H9 (cell line): ENCODE results near the gene INTS1. TPM values are rescaled to one million over a fixed set of nuclear protein-coding genes. Genes with fewer than 3 reads are reported as not detected.
A peak's percentile ranks its signal among the peaks of the same experiment; 100 is the strongest.

Source experiments
- DNase-seq: peaks from one replicate; pipeline ENCODE4 v3.0.0-alpha.2; 2017
- H2AFZ ChIP-seq: one replicate; pipeline ENCODE4 v1.6.1; 2013; ENCODE audit warnings: mild to moderate bottlenecking, low read length, control low read depth, moderate library complexity
- H2AK5ac ChIP-seq: 2 replicates; pipeline ENCODE4 v1.6.1; 2013; ENCODE audit warnings: low read length, control low read depth, mixed read lengths; ENCODE audit not compliant: insufficient read length
- H2BK120ac ChIP-seq: one replicate; pipeline ENCODE4 v1.6.1; 2013; ENCODE audit warnings: low read depth, mild to moderate bottlenecking, low read length, control low read depth, inconsistent platforms; ENCODE audit not compliant: poor library complexity, severe bottlenecking
- H2BK12ac ChIP-seq: 2 replicates; pipeline ENCODE4 v1.6.1; 2013; ENCODE audit warnings: low read length, control low read depth, mixed read lengths, low read depth; ENCODE audit not compliant: insufficient read length
- H2BK15ac ChIP-seq: 2 replicates; pipeline ENCODE4 v1.6.1; 2013; ENCODE audit warnings: low read depth, low read length, control low read depth
- H2BK20ac ChIP-seq: one replicate; pipeline ENCODE4 v1.6.1; 2013; ENCODE audit warnings: low read depth, mild to moderate bottlenecking, low read length, control low read depth, inconsistent platforms; ENCODE audit not compliant: poor library complexity, severe bottlenecking
- H2BK5ac ChIP-seq: 2 replicates; pipeline ENCODE4 v1.6.1; 2013; ENCODE audit warnings: low read length, control low read depth, mixed read lengths; ENCODE audit not compliant: insufficient read length
- H3K14ac ChIP-seq: 2 replicates; pipeline ENCODE4 v1.6.1; 2013; ENCODE audit warnings: low read length, control low read depth; ENCODE audit not compliant: insufficient read depth
- H3K18ac ChIP-seq: 2 replicates; pipeline ENCODE4 v1.6.1; 2013; ENCODE audit warnings: low read depth, mild to moderate bottlenecking, mixed read lengths, low read length, control low read depth; ENCODE audit not compliant: insufficient read length
- H3K23ac ChIP-seq: 2 replicates; pipeline ENCODE4 v1.6.1; 2013; ENCODE audit warnings: low read length, control low read depth, mixed read lengths, low read depth; ENCODE audit not compliant: insufficient read length
- H3K23me2 ChIP-seq: 2 replicates; pipeline ENCODE4 v1.6.1; 2013; ENCODE audit warnings: low read depth, mild to moderate bottlenecking, mixed read lengths, low read length, control low read depth; ENCODE audit not compliant: insufficient read length, poor library complexity, severe bottlenecking
- H3K27ac ChIP-seq: 2 replicates; pipeline ENCODE4 v1.5.1; 2013; ENCODE audit warnings: low read length, control low read depth, mixed read lengths, low read depth; ENCODE audit not compliant: insufficient read length
- H3K27me3 ChIP-seq: 2 replicates; pipeline ENCODE4 v1.6.1; 2013; ENCODE audit warnings: low read length, control low read depth, inconsistent platforms; ENCODE audit not compliant: insufficient read depth
- H3K4ac ChIP-seq: 2 replicates; pipeline ENCODE4 v1.6.1; 2013; ENCODE audit warnings: low read depth, mild to moderate bottlenecking, control low read depth, inconsistent platforms, low read length, moderate library complexity
- H3K4me1 ChIP-seq: 2 replicates; pipeline ENCODE4 v1.6.1; 2013; ENCODE audit warnings: low read length, control low read depth, inconsistent platforms; ENCODE audit not compliant: insufficient read depth
- H3K4me2 ChIP-seq: 2 replicates; pipeline ENCODE4 v1.6.1; 2013; ENCODE audit warnings: low read length, control low read depth, mixed read lengths; ENCODE audit not compliant: insufficient read length, insufficient read depth
- H3K56ac ChIP-seq: 2 replicates; pipeline ENCODE4 v1.6.1; 2013; ENCODE audit warnings: low read depth, mild to moderate bottlenecking, mixed read lengths, low read length, control low read depth; ENCODE audit not compliant: insufficient read length
- H3K79me1 ChIP-seq: 2 replicates; pipeline ENCODE4 v1.6.1; 2013; ENCODE audit warnings: low read depth, mild to moderate bottlenecking, moderate library complexity, low read length, control low read depth, inconsistent platforms; ENCODE audit not compliant: insufficient read depth, poor library complexity, severe bottlenecking
- H3K79me2 ChIP-seq: 2 replicates; pipeline ENCODE4 v1.6.1; 2013; ENCODE audit warnings: low read length, control low read depth, inconsistent platforms; ENCODE audit not compliant: insufficient read depth
- H3K9ac ChIP-seq: 2 replicates; pipeline ENCODE4 v1.6.1; 2013; ENCODE audit warnings: low read length, control low read depth, mixed read lengths; ENCODE audit not compliant: insufficient read length; ENCODE audit errors: extremely low read depth
- H3K9me3 ChIP-seq: one replicate; pipeline ENCODE4 v1.6.1; 2013; ENCODE audit warnings: low read depth, low read length, inconsistent platforms; ENCODE audit not compliant: control insufficient read depth
- H3T11ph ChIP-seq: one replicate; pipeline ENCODE4 v1.6.1; 2013; ENCODE audit warnings: mild to moderate bottlenecking, low read length, control low read depth, inconsistent platforms
- H4K20me1 ChIP-seq: one replicate; pipeline ENCODE4 v1.6.1; 2013; ENCODE audit not compliant: control insufficient read depth, insufficient read length, insufficient read depth
- H4K5ac ChIP-seq: 2 replicates; pipeline ENCODE4 v1.6.1; 2013; ENCODE audit warnings: low read depth, mild to moderate bottlenecking, mixed read lengths, low read length, control low read depth; ENCODE audit not compliant: insufficient read length
- H4K8ac ChIP-seq: replicated peaks from 2 replicates; pipeline ENCODE4 v1.6.1; 2013; ENCODE audit warnings: low read length, control low read depth, mixed read lengths, low read depth; ENCODE audit not compliant: insufficient read length
- H4K91ac ChIP-seq: 2 replicates; pipeline ENCODE4 v1.6.1; 2013; ENCODE audit warnings: low read depth, mild to moderate bottlenecking, moderate library complexity, mixed read lengths, low read length, control low read depth; ENCODE audit not compliant: insufficient read length
- H3K27ac Mint-ChIP-seq, 3 experiments: 2 replicates in 2 of 3; 3 replicates in 1 of 3; pipeline ENCODE4 v1.8.0; 2020 to 2021; ENCODE audit warnings: mixed read lengths in 3 of 3, mild to moderate bottlenecking in 1 of 3, moderate library complexity in 1 of 3
- H3K27me3 Mint-ChIP-seq: 2 replicates; pipeline ENCODE4 v1.8.0; 2021; ENCODE audit warnings: low read depth, mild to moderate bottlenecking, moderate library complexity, mixed read lengths
- H3K36me3 Mint-ChIP-seq, 3 experiments: 2 replicates in 2 of 3; 3 replicates in 1 of 3; pipeline ENCODE4 v1.8.0; 2020 to 2021; ENCODE audit warnings: low read depth in 3 of 3, mixed read lengths in 3 of 3; ENCODE audit not compliant: insufficient read depth in 1 of 3
- H3K4me1 Mint-ChIP-seq, 2 experiments: 2 replicates each; pipeline ENCODE4 v1.8.0; 2020; ENCODE audit warnings: mixed read lengths in 2 of 2
- H3K4me3 Mint-ChIP-seq, 2 experiments: 2 replicates in 1 of 2; 3 replicates in 1 of 2; pipeline ENCODE4 v1.8.0; 2020 to 2021; ENCODE audit warnings: mild to moderate bottlenecking in 2 of 2, mixed read lengths in 2 of 2, moderate library complexity in 1 of 2
- H3K9me3 Mint-ChIP-seq, 2 experiments: 2 replicates in 1 of 2; 3 replicates in 1 of 2; pipeline ENCODE4 v1.8.0; 2020; ENCODE audit warnings: mild to moderate bottlenecking in 2 of 2, mixed read lengths in 2 of 2, moderate library complexity in 1 of 2
- WGBS: extraction: QIAGEN DNeasy Blood & Tissue Kit; methylation state at CpG from one replicate; pipeline ENCODE4 v1.1.7; 2013; ENCODE audit warnings: missing lambda C conversion rate, low lambda C conversion rate, mixed read lengths; ENCODE audit not compliant: insufficient read length; ENCODE audit errors: extremely low coverage; 5-methylcytosine and 5-hydroxymethylcytosine counted together
- total RNA-seq: library from RNA; stranded (reverse); gene quantifications from 2 replicates; pipeline ENCODE4 v1.2.1, GENCODE V29; 2021
- TF ChIP-seq, protein P1 (sequence below): fragments of 200-600 bp; sonication (generic); conservative IDR thresholded peaks from 3 replicates; pipeline ENCODE4 v1.8.0; 2021; ENCODE audit warnings: antibody characterized with exemption, mild to moderate bottlenecking

INTS1 gene
- total RNA-seq, 1 experiment from 2014 or later, result 133 TPM

DNA sequence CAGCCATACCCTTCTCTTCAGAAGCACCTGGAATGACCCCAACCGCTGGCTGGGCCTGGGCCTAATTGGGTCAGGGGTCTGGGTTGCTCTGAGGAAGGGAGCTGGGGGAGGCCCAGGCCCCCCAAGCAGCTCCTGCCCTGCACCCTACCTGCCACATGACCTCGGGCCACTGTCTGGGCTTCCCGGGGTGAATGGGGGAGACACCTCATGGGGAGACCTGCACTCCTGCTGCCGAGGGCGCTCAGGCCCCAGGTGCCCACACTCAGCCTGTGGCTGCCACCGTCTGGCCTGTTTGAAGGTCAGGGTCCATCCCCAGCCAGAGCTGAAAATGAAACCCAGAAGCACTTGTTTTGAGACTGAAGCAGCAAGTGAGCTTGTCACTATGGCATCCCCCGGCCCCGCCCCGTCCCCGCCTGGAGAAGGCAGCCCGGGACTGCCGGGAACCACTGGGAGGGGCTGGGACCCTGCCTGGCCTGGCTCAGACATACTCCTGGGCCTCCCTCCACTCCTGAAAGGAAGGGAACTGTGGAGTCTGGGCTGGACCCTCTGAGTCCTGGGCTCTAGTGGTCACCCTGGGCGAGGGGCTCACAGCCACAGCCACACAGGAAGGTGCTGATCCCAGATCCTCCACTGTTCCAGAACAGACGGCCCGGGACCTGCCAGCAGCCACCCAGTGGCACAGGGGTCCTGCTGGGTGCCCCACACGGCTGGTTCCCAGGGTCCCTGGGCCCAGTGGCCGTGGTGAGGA is 37.5 kb downstream of the INTS1 start:
- Histone ChIP-seq H2BK12ac (no peak overlapping the region), H4K20me1 (no peaks in the 10 kb centered on the region), H3K9me3 (no peaks in the 10 kb centered on the region), H4K8ac (no peak overlapping the region), H3K27ac (no peak overlapping the region), H3K23me2 (no peaks in the 10 kb centered on the region), H2AK5ac (no peak overlapping the region), H4K91ac (no peak overlapping the region), H2BK20ac (no peak overlapping the region), H2BK120ac (no peak overlapping the region), H3T11ph (no peak overlapping the region), H2BK15ac (no peak overlapping the region), H3K79me2 (no peaks in the 10 kb centered on the region), H3K4me1 (no peaks in the 10 kb centered on the region), H3K23ac (no peak overlapping the region), H3K9ac (no peak overlapping the region), H2AFZ (no peak overlapping the region), H4K5ac (no peak overlapping the region), H3K18ac (no peak overlapping the region), H3K56ac (no peak overlapping the region), H3K4me2 (no peak overlapping the region), H2BK5ac (no peak overlapping the region), H3K27me3 (no peaks in the 10 kb centered on the region), H3K14ac (no peak overlapping the region), H3K4ac (no peak overlapping the region), H3K79me1 (no peaks in the 10 kb centered on the region)
- H3K9me3 Mint-ChIP-seq, result no peaks in the 10 kb centered on the region
- TF ChIP-seq, protein P1, sequence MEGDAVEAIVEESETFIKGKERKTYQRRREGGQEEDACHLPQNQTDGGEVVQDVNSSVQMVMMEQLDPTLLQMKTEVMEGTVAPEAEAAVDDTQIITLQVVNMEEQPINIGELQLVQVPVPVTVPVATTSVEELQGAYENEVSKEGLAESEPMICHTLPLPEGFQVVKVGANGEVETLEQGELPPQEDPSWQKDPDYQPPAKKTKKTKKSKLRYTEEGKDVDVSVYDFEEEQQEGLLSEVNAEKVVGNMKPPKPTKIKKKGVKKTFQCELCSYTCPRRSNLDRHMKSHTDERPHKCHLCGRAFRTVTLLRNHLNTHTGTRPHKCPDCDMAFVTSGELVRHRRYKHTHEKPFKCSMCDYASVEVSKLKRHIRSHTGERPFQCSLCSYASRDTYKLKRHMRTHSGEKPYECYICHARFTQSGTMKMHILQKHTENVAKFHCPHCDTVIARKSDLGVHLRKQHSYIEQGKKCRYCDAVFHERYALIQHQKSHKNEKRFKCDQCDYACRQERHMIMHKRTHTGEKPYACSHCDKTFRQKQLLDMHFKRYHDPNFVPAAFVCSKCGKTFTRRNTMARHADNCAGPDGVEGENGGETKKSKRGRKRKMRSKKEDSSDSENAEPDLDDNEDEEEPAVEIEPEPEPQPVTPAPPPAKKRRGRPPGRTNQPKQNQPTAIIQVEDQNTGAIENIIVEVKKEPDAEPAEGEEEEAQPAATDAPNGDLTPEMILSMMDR, result no peak
- H3K27me3 Mint-ChIP-seq, result peaks cover 2% of the 10 kb centered on the region; the same call in 1 of the 2 replicates
- peak; percentile 75 for DNase-seq
- peaks cover 7 to 13% of the 10 kb centered on the region in 2 experiments for H3K4me1 Mint-ChIP-seq
- H3K36me3 Mint-ChIP-seq, result peaks cover 0 to 8% (median 4%) of the 10 kb centered on the region in 3 experiments; a peak in 3 of 7 replicates
- no peak overlapping the region for H3K27ac Mint-ChIP-seq
- no CpG with 5 or more reads among the region's 17 CpGs for WGBS
- no peak overlapping the region for H3K4me3 Mint-ChIP-seq
